H1 (cell line): ENCODE results near the gene ASTN2. TPM values are rescaled to one million over a fixed set of nuclear protein-coding genes. Genes with fewer than 3 reads are reported as not detected.

Source experiments
- CTCF ChIA-PET: fragments of 300-600 bp; sonication (Branson Sonifier 250); formaldehyde crosslinking; loops from one replicate; lab custom pipeline; 2021; ENCODE audit not compliant: partially characterized antibody; lab: Charles Lee
- POLR2A ChIA-PET: fragments of 300-600 bp; sonication (Branson Sonifier 250); formaldehyde crosslinking; loops from one replicate; lab custom pipeline; 2021; ENCODE audit warnings: inconsistent platforms; ENCODE audit not compliant: partially characterized antibody; lab: Charles Lee
- DNase-seq, 2 experiments: peaks; one replicate each; pipeline versions ENCODE4 v3.0.0 to v3.0.0-alpha.2; 2010 to 2022; ENCODE audit warnings: low spot score in 2 of 2, low read depth in 1 of 2, mixed read lengths in 1 of 2
- FAIRE-seq: peaks from 2 replicates; lab custom pipeline; 2011; peaks lifted over from hg19 to GRCh38; lab: Jason Lieb, UNC
- H2AFZ ChIP-seq: 2 replicates; pipeline ENCODE4 v1.8.1; 2012; ENCODE audit warnings: low read length, inconsistent platforms
- H2AK5ac ChIP-seq: 2 replicates; pipeline ENCODE4 v1.6.1; 2013; ENCODE audit warnings: low read depth, low read length
- H2BK120ac ChIP-seq: replicated peaks from 2 replicates; pipeline ENCODE3; 2013; ENCODE audit warnings: low read depth, low read length, inconsistent platforms
- H2BK12ac ChIP-seq: 2 replicates; pipeline ENCODE4 v1.6.1; 2013; ENCODE audit warnings: low read depth, low read length
- H2BK15ac ChIP-seq: 2 replicates; pipeline ENCODE4 v1.6.1; 2013; ENCODE audit warnings: low read length
- H2BK20ac ChIP-seq: 2 replicates; pipeline ENCODE4 v1.6.1; 2013; ENCODE audit warnings: low read length
- H2BK5ac ChIP-seq: 2 replicates; pipeline ENCODE4 v1.6.1; 2013; ENCODE audit warnings: low read depth, low read length
- H3K14ac ChIP-seq: 2 replicates; pipeline ENCODE4 v1.6.1; 2013; ENCODE audit warnings: inconsistent platforms; ENCODE audit not compliant: insufficient read length
- H3K18ac ChIP-seq: 2 replicates; pipeline ENCODE4 v1.6.1; 2013; ENCODE audit warnings: low read length; ENCODE audit errors: extremely low read depth
- H3K23ac ChIP-seq: 2 replicates; pipeline ENCODE4 v1.6.1; 2013; ENCODE audit warnings: inconsistent platforms; ENCODE audit not compliant: insufficient read length
- H3K23me2 ChIP-seq: 2 replicates; pipeline ENCODE4 v1.6.1; 2013; ENCODE audit warnings: low read depth, low read length
- H3K27ac ChIP-seq: 2 replicates; pipeline ENCODE4 v1.6.1; 2011; ENCODE audit warnings: low read depth, low read length, inconsistent platforms
- H3K27me3 ChIP-seq, 4 experiments: replicated peaks in 1 of 4; 1 replicate in 1 of 4; 2 replicates in 3 of 4; pipeline versions ENCODE4 v1.6.1 to v1.8.1; 2011 to 2013; ENCODE audit warnings: low read length in 3 of 4, mild to moderate bottlenecking in 3 of 4, inconsistent platforms in 2 of 4, mixed read lengths in 2 of 4, moderate library complexity in 1 of 4; ENCODE audit not compliant: control insufficient read depth in 3 of 4, insufficient read depth in 3 of 4; ENCODE audit errors: extremely low read depth in 1 of 4
- H3K36me3 ChIP-seq, 4 experiments: 2 replicates each; pipeline versions ENCODE4 v1.6.1 to v1.8.1; 2011 to 2013; ENCODE audit warnings: mild to moderate bottlenecking in 4 of 4, low read length in 3 of 4, moderate library complexity in 2 of 4, control low read depth in 1 of 4, inconsistent platforms in 1 of 4; ENCODE audit not compliant: insufficient read depth in 4 of 4, control insufficient read depth in 2 of 4
- H3K4ac ChIP-seq: replicated peaks from 2 replicates; pipeline ENCODE3; 2013; ENCODE audit warnings: low read length, low read depth, mixed read lengths, inconsistent platforms; ENCODE audit not compliant: insufficient read length
- H3K4me1 ChIP-seq, 4 experiments: replicated peaks in 1 of 4; 1 replicate in 1 of 4; 2 replicates in 3 of 4; pipeline versions ENCODE4 v1.6.1 to v1.8.1; 2011 to 2013; ENCODE audit warnings: low read length in 3 of 4, inconsistent platforms in 2 of 4, mixed read lengths in 1 of 4; ENCODE audit not compliant: insufficient read depth in 4 of 4, control insufficient read depth in 3 of 4
- H3K4me2 ChIP-seq, 2 experiments: 2 replicates each; pipeline versions ENCODE4 v1.6.1 to v1.8.1; 2011 to 2013; ENCODE audit warnings: low read depth in 2 of 2, low read length in 2 of 2, control low read depth in 1 of 2, inconsistent platforms in 1 of 2, mild to moderate bottlenecking in 1 of 2; ENCODE audit not compliant: insufficient read depth in 1 of 2
- H3K4me3 ChIP-seq, 4 experiments: fragments of 200-600, 300-600 bp in 1 of 4; sonication (generic), shearing (Covaris generic), sonication (Bioruptor Twin) in 1 of 4; 2 replicates each; pipeline versions ENCODE4 v1.5.1 to v1.8.1; 2011 to 2016; ENCODE audit warnings: low read length in 4 of 4, low read depth in 3 of 4, control low read depth in 2 of 4, inconsistent platforms in 2 of 4, mild to moderate bottlenecking in 2 of 4, mixed read lengths in 1 of 4, moderate library complexity in 1 of 4; ENCODE audit not compliant: insufficient read depth in 2 of 4; ENCODE audit errors: extremely low read depth in 1 of 4
- H3K56ac ChIP-seq: replicated peaks from 2 replicates; pipeline ENCODE3; 2013; ENCODE audit warnings: low read depth, mild to moderate bottlenecking, mixed read lengths, low read length, inconsistent platforms; ENCODE audit not compliant: insufficient read length
- H3K79me1 ChIP-seq: 2 replicates; pipeline ENCODE4 v1.6.1; 2013; ENCODE audit warnings: low read depth, low read length, control low read depth
- H3K79me2 ChIP-seq, 2 experiments: 2 replicates each; pipeline versions ENCODE4 v1.6.1 to v1.8.1; 2012 to 2013; ENCODE audit warnings: low read length in 2 of 2, mild to moderate bottlenecking in 2 of 2, inconsistent platforms in 1 of 2; ENCODE audit not compliant: insufficient read depth in 2 of 2, control insufficient read depth in 1 of 2
- H3K9ac ChIP-seq, 4 experiments: replicated peaks in 1 of 4; 1 replicate in 1 of 4; 2 replicates in 3 of 4; pipeline versions ENCODE4 v1.6.1 to v1.8.1; 2011 to 2013; ENCODE audit warnings: low read depth in 3 of 4, low read length in 3 of 4, control low read depth in 2 of 4, mild to moderate bottlenecking in 2 of 4, moderate library complexity in 2 of 4, inconsistent platforms in 1 of 4; ENCODE audit errors: extremely low read depth in 1 of 4
- H3K9me3 ChIP-seq, 2 experiments: 2 replicates each; pipeline versions ENCODE4 v1.6.1 to v1.8.1; 2012 to 2013; ENCODE audit warnings: mild to moderate bottlenecking in 2 of 2, moderate library complexity in 2 of 2, control low read depth in 1 of 2, inconsistent platforms in 1 of 2, low read depth in 1 of 2, low read length in 1 of 2, mixed read lengths in 1 of 2; ENCODE audit not compliant: insufficient read depth in 2 of 2
- H4K20me1 ChIP-seq, 2 experiments: replicated peaks in 1 of 2; 2 replicates each; pipeline versions ENCODE3 to v1.8.1; 2011 to 2013; ENCODE audit warnings: inconsistent platforms in 2 of 2, low read length in 2 of 2, mild to moderate bottlenecking in 1 of 2; ENCODE audit not compliant: insufficient read depth in 2 of 2, control insufficient read depth in 1 of 2
- H4K5ac ChIP-seq: 2 replicates; pipeline ENCODE4 v1.6.1; 2013; ENCODE audit warnings: low read length, low read depth, mixed read lengths, inconsistent platforms; ENCODE audit not compliant: insufficient read length
- H4K8ac ChIP-seq: 2 replicates; pipeline ENCODE4 v1.8.0; 2013; ENCODE audit warnings: mild to moderate bottlenecking, moderate library complexity, low read length, inconsistent platforms; ENCODE audit not compliant: insufficient read depth; ENCODE audit errors: extremely low read depth
- H4K91ac ChIP-seq: replicated peaks from 2 replicates; pipeline ENCODE3; 2013; ENCODE audit warnings: low read length, mixed read lengths, inconsistent platforms; ENCODE audit not compliant: insufficient read length
- BACH1 ChIP-seq: IDR thresholded peaks from 2 replicates; pipeline ENCODE4 v1.6.1; 2012; ENCODE audit warnings: low read length, improper control_type of control experiment
- CEBPB ChIP-seq: IDR thresholded peaks from 2 replicates; pipeline ENCODE4 v1.6.1; 2012; ENCODE audit warnings: low read depth, low read length
- CREB1 ChIP-seq: IDR thresholded peaks from 2 replicates; pipeline ENCODE4 v1.6.1; 2012; ENCODE audit warnings: inconsistent platforms
- EZH2 ChIP-seq: fragments of 200-600 bp; sonication (generic); IDR thresholded peaks from 2 replicates; pipeline ENCODE4 v1.7.1; 2012; ENCODE audit warnings: low read depth, mild to moderate bottlenecking, moderate library complexity, low read length, inconsistent platforms; ENCODE audit not compliant: severe bottlenecking
- HDAC6 ChIP-seq: IDR thresholded peaks from one replicate; pipeline ENCODE4 v1.7.1; 2012; ENCODE audit warnings: low read depth, mild to moderate bottlenecking, inconsistent platforms, low read length, moderate library complexity
- NANOG ChIP-seq: IDR thresholded peaks from 2 replicates; pipeline ENCODE4 v1.6.1; 2011; ENCODE audit warnings: low read length, low read depth, mild to moderate bottlenecking, inconsistent platforms; ENCODE audit not compliant: insufficient read depth, poor library complexity, severe bottlenecking
- RBBP5 ChIP-seq: IDR thresholded peaks from 2 replicates; pipeline ENCODE4 v1.7.1; 2012; ENCODE audit warnings: low read depth, mild to moderate bottlenecking, inconsistent platforms, low read length, moderate library complexity, borderline replicate concordance
- RNF2 ChIP-seq: fragments of 200-900, 300-1000 bp; sonication (generic); IDR thresholded peaks from 2 replicates; pipeline ENCODE4 v1.7.1; 2016; ENCODE audit warnings: borderline replicate concordance, low read depth, mild to moderate bottlenecking, antibody characterized with exemption, low read length; ENCODE audit not compliant: poor library complexity, severe bottlenecking; ENCODE audit errors: missing control alignments
- SP4 ChIP-seq: IDR thresholded peaks from 2 replicates; pipeline ENCODE4 v1.6.1; 2012; ENCODE audit warnings: low read length, inconsistent platforms
- SUZ12 ChIP-seq: fragments of 200-600 bp; sonication (generic); IDR thresholded peaks from 2 replicates; pipeline ENCODE4 v1.6.1; 2012; ENCODE audit warnings: mild to moderate bottlenecking, inconsistent platforms, low read length, moderate library complexity, mixed read lengths
- TBP ChIP-seq: IDR thresholded peaks from 2 replicates; pipeline ENCODE4 v1.6.1; 2011; ENCODE audit warnings: low read depth, low read length, improper control_type of control experiment
- WGBS, 2 experiments: shearing (Covaris generic) in 1 of 2; methylation state at CpG; one replicate each; pipeline versions ENCODE4 v1.1.6 to v1.1.7; 2013 to 2015; ENCODE audit warnings: low lambda C conversion rate in 2 of 2, mixed read lengths in 2 of 2, inconsistent platforms in 1 of 2, low coverage in 1 of 2, missing lambda C conversion rate in 1 of 2; ENCODE audit not compliant: insufficient replicate concordance in 2 of 2, insufficient coverage in 1 of 2, insufficient read length in 1 of 2; ENCODE audit errors: extremely low coverage in 1 of 2, missing lambda C conversion rate in 1 of 2; 5-methylcytosine and 5-hydroxymethylcytosine counted together
- polyA plus RNA-seq, 7 experiments: library from polyadenylated mRNA; depleted of rRNA in 3 of 7; stranded (reverse) in 5 of 7; unstranded in 2 of 7; fragments of >200 nt in 5 of 7; fragments of 200-250 nt in 2 of 7; gene quantifications; 1 replicate in 5 of 7; 2 replicates in 1 of 7; 4 replicates in 1 of 7; pipeline versions ENCODE4 v1.2.1 to v1.2.3, GENCODE V29; 2011 to 2013; ENCODE audit warnings: missing spikeins in 2 of 7, mixed read lengths in 2 of 7
- total RNA-seq: library from RNA; stranded (reverse); fragmentation: NEBNext Ultra II Directional; extraction: Animal tissue kit (Norgen Biotek cat#: 25700); gene quantifications from 2 replicates; pipeline ENCODE4 v1.2.1, GENCODE V29; 2021

The ASTN2 gene
- total and polyA plus RNA-seq, 2 of the 8 experiments (the other 6 are each of a cell fraction or from before 2014, with no cell fraction given): 8.2 to 13.7 TPM

GRCh38 chr9:117189121-117189520 lies 225.7 kb downstream of the ASTN2 start:
- H3K4me2 ChIP-seq: no peak overlapping the region
- no peak overlapping the region for H2AK5ac ChIP-seq
- no peak overlapping the region for H3K4me3 ChIP-seq
- POLR2A ChIA-PET: no interaction called here
- no peak overlapping the region for H3K18ac ChIP-seq
- peaks cover 0 to 2% (median 0%) of the 10 kb centered on the region in 4 experiments; a peak in 1 of 7 replicates for H3K4me1 ChIP-seq
- no peaks in the 10 kb centered on the region for H3K9me3 ChIP-seq
- H3K9ac ChIP-seq: no peak overlapping the region
- H2BK12ac ChIP-seq: no peak overlapping the region
- H2BK20ac ChIP-seq: no peak overlapping the region
- no peaks in the 10 kb centered on the region for H3K79me2 ChIP-seq
- CTCF ChIA-PET: interaction anchor here (1.6 kb wide), 1 partner anchor 29 kb away, joined by 5 read pairs; no protein-coding TSS in a partner anchor
- H4K20me1 ChIP-seq: no peaks in the 10 kb centered on the region
- H3K79me1 ChIP-seq: no peaks in the 10 kb centered on the region
- H4K5ac ChIP-seq: no peak overlapping the region
- FAIRE-seq (no peak), DNase-seq (no peak)
- H3K36me3 ChIP-seq: no peaks in the 10 kb centered on the region
- H3K27me3 ChIP-seq: no peaks in the 10 kb centered on the region
- H3K23ac ChIP-seq: no peak overlapping the region
- no peak overlapping the region for H2BK15ac ChIP-seq
- no peak overlapping the region for H3K56ac ChIP-seq
- WGBS, 2 experiments: 83% methylated on average over 3 of the region's 3 CpGs; no CpG with 5 or more reads in 1 of the 2 experiments
- no peak overlapping the region for H4K8ac ChIP-seq
- TF ChIP-seq RBBP5 (no peak), CREB1 (no peak), BACH1 (no peak), RNF2 (no peak), SP4 (no peak), TBP (no peak), EZH2 (no peak), NANOG (no peak), SUZ12 (no peak), CEBPB (no peak), HDAC6 (no peak)
- TF ChIP-seq, all 59 proteins: peak for 0
- no peaks in the 10 kb centered on the region; the same call in 1 of the 2 replicates for H3K23me2 ChIP-seq
- H3K27ac ChIP-seq: no peak overlapping the region
- no peak overlapping the region for H2BK120ac ChIP-seq
- H2BK5ac ChIP-seq: no peak overlapping the region
- no peak overlapping the region for H4K91ac ChIP-seq
- H2AFZ ChIP-seq: no peak overlapping the region
- H3K14ac ChIP-seq: no peak overlapping the region
- H3K4ac ChIP-seq: no peak overlapping the region
